HG02938 (cell line): ENCODE data around the gene TMEM250.
"Not testable (repeated sequence)": the region's sequence is repeated elsewhere in the genome, so short reads cannot be mapped to it uniquely, and the experiment has no call there.

Experiments
- ATAC-seq: cut with Tn5 transposase; IDR thresholded peaks from one replicate; pipeline ENCODE4 v1.9.1; 2021; ENCODE audit warnings: mild to moderate bottlenecking, moderate library complexity; ENCODE audit not compliant: unreplicated experiment

Gene TMEM250, protein sequence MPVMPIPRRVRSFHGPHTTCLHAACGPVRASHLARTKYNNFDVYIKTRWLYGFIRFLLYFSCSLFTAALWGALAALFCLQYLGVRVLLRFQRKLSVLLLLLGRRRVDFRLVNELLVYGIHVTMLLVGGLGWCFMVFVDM

DNA sequence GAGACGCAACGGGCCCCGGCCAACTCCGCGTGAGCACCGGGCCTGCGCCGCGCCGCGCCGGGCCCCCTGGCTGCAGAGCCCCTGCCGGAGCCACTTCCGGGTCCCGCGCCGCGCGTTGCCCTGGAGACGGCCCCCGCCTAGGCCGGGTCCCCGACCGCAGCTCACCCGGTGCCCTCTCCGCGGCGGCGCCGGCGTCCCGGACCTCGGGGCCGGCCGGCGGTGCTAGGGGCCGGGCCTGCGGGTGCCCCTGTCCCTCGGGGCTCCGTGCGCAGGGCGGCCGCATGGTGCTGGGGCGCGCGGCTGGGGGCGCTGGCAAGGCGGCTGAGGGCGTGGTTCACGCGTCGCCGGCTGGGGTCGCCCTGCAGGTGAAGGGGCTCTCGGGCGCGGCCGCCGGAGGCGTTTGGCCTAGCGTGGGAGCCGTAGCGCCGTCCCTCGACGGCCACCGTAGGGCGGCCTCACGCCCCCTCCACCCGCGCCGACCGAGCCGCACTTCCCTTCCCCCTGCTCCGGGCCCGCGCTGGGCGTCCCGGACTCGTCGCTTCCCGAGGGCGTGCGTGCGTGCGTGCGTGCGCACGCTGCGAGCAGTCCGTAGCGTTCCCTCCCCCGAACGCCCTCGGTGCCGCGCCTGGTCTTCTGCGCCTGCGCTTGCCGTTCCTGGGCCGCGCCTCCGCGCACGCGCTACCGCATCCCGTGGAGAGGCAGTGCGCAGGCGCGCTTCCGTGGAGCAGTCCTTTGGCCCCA, at the start of gene TMEM250:
Gene TMEM250 (minus strand): TSS at position 556 of the 741 bp plus-strand sequence. CDS start 1,975 bp downstream, outside the sequence.
- ATAC-seq, result peak; percentile 66

DNA sequence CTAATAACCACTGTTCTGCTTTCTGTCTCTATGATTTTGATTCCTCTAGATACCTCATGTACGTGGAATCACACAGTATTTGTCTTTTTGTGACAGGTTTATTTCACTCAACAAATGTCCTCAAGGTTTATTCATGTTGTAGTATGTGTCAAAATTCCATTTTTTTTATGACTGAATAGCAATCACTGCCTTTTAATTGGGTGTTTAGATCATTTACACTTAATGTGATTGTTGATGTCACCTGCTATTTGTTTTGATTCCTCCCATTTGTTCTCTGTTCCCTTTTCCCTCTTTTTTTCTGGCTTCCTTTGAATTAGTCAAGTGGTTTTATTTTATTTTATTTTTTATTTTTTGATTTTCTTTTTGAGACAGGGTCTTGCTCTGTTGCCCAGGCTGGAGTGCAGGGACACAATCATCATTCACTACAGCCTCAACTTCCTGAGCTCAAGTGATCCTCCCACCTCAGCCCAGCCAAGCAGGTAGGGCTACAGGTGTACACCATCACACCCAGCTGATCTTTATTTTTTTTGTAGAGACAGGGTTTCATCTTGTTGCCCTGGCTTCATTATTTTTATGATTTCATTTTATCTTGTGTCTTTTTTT, 44.7 kb upstream of the TMEM250 start:
- ATAC-seq, result no peak

DNA sequence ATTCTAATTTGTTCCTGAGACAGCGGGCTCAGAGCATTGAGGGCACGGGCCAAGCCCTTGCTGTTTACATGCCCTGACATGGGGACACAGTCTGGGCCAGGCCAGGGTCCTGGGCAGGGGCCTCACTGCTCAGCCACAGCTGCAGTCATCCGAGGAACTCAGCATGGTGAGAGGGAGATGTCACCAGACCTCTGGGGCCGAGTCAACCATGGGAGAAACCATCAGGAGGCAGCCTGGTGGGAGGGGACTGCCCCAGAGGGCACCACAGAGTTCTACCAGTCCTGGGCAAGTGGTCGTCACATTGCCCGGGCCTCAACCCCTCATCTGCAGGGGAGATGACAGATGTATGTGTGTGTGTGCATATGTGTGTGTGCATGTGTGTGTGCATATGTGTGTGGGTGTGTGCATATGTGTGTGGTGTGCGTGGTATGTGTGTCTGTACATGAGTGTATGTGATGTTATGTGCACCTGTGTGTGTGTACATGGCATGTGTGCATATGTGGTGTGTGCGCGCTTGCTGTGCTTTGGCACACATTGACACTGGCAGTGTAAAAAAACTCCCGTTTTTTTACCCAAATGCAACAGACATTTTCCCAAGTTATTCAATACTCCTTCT, 42.4 kb upstream of the TMEM250 start:
- no peak for ATAC-seq

DNA sequence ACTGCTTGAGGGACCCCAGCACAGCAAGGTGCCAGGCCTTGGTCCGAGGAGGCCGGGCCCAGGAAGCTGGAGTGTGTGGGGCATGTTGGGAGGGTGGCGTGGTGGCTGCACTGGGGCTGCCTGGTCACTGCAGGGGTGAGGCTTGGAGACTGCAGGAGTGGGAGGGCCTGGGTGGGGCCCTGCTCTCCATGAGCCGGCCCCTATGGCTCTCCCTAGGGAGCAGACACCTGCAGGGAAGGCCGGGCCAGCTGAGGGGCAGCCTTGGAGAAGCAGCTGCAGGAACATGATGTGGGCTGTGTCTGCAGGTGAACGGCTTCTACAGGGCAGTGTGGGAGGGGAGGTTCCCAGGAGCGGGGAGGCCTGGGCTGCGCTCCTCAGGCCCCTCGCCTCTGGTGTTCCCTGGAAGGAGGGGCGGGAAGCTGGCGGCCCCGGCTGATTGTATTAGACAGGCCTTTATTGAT, 41.7 kb upstream of the TMEM250 start:
- ATAC-seq, result no peak

DNA sequence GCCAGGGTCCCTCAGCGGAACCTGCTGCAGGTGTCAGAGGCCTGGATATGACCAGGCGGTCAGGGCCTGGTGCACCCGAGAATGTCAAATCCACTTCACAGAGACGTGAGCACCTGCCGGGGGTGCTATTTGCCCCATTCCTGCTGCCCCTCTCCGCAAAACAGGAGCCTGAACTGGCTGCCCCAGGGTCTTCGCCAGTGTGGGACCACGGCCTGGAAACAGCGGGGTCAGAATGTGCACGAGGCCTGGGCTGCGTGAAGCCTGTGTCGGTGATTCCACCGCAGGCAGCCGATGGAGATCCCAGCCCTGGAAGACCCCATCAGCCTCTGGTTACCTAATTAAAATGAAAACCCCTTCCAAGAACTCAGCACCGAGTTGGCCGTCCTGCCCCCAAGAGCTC, 41.2 kb upstream of the TMEM250 start:
- no peak for ATAC-seq

DNA sequence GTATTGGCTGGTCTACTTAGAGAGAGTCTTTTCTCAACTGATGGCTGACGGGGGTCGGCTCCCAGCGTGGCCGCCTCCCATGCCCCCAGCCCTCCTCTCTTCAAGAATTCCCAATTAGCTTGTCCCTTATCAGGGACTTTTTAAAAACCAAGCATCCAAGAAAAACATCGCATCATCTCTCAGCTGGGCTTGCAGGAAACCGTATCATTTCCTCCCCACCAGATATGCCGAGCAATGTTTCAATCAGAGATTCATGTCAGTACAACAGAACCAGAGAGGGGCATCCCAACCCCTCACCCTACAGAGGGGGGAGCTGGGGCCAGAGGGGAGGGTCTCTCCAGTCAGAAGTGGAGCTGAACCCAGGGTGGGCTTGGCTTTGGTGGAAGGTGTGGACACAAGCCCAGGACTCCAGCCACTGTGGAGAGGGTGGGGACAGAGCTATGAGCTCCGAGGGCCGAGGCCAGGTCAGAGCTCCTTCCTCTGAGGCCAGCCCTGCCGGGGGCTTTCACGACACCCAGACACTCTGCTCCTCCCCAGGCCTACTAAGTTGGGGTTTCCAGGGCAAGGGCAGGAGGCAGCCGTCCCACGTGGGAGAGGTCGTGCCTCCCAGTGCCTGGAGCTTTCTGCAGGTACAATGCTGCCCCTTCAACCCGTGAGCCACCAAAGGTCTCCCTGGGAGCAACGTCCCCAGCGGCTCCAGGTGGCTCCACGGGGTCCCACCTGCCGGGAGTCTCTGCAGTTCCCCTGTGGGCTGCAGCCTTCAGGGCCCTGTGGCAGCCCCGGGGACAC, 39.0 kb upstream of the TMEM250 start:
- ATAC-seq, result no peak

DNA sequence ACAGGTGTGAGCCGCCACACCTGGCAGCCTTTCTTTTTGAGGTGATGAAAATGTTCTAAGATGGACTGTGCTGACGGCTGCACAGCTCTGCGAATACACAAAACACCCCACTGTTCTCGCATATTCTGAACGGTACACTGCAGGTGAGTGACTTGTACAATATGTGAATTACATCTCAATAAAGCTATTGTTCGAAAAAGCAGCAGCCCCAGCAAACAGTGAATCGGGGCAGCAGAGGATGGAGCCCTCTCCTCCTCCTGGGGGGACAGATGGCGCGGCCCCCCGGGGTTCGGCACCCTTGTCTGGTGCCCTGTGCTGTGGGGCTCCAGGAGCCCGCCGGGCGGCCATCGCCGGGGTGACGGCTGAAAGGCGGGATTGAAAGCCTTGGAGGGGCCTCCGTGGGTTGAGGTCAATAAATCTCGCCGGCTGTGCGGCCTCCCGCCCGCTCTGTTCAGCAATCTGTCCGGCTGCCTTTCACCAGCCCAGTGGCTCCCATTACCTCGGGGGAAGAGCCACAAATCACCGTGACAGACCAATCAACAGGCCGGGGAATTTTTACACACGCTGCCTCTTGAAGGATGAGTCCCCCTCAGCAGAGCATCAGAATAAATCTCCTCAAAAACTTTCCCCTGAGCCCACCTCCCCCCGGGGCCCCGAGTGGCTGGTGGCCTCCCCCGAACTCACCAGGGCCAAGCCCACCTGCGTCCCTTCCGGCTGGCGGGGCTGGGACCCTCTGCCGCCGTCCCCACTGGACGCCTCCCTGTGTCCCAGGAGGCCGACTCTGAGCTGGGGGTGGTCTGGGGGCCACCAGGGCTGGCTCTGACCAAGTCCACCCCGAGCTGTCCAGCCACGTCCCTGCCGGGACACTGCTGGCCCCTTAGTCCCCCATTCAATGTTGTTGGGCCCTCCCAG, 37.8 kb upstream of the TMEM250 start:
- ATAC-seq, result no peak

DNA sequence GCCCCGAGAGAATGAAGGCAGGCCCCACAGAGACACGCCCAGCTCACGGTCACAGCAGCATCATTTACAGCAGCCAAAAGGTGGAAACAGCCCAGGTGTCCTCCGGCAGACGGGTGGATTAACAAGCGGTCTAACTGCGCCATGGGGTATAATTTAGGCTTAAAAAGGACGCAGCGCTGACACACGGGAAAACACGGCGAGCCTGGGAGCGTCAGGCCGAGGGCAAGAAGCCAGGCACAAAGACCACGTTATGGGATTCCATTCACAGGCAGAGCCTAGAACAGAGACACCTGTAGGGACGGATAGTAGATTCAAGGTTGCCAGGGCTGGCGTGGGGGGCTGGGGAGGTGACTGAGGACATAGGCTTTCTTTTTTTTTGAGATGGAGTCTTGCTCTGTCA, 36.9 kb upstream of the TMEM250 start:
- no peak for ATAC-seq

DNA sequence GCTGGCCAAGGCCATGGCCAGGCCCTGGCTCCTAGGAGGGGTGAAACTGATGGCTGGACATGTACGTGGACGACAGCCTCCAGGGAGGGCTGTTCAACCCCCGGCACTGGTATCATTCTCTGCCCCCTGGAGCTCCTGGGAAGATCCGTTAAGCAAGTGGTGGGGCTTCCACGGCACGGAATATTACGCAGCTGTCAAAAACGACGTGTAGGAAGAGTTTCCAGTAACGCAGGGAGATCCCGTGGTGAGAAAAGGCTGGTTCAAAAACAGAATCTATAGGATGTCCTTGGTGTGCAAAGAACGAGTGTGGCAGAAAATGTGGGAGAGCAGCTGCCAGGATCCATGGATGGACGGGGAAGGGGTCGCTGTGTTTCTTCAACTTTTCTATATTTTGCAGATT, 36.3 kb upstream of the TMEM250 start:
- no peak for ATAC-seq

DNA sequence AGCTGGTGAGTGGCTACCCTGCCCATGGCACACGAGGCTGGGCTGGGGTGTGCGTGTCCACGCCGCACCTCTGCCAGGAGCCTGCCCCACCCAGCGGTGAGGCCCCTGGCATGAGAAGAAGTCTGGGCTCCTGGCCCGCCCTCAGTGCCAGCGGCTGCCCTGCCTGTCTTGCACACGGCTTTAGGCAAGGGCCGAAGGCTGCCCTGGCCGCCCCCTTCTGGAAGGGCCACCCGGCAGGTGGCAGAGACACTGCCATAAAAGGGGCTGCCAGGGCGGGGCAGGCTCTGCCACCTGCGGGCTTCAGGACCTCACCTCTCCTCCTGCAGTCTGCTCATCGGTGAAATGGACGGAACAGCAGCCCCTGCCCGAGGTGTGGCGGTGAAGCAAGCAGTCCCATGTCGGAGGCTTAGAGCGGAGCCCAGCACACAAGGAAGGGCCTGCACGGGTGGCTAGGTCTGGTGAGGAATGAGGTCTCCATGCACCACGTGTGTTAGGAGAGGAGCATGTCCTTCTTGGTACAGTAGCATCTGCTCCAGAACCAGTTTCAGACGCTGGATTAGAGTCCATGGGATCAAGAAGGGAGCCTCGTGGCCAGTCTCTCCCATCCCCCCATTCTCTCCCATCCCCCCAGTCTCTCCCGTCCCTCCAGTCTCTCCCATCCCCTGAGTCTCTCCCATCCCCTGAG, 34.8 kb upstream of the TMEM250 start:
- no peak for ATAC-seq

DNA sequence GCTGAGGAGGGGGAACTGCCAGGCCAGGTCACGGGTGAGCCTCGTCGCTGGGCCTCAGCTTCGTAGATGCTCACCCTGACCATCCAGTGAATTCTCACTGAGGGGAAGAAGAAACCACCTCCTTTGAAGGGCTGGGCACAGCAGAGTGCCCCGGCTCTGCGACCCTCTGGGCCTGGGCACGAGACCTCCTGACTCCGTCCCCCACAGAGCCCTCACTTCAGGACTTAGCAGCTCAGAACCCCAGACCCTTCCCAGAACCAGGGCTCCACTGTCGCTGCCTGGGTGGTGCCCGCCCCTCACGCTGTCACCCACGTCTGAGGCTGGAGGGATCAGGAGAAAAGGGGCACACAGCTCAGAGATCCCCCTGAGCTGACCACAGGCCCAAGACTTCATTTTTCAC, 34.3 kb upstream of the TMEM250 start:
- no peak for ATAC-seq

DNA sequence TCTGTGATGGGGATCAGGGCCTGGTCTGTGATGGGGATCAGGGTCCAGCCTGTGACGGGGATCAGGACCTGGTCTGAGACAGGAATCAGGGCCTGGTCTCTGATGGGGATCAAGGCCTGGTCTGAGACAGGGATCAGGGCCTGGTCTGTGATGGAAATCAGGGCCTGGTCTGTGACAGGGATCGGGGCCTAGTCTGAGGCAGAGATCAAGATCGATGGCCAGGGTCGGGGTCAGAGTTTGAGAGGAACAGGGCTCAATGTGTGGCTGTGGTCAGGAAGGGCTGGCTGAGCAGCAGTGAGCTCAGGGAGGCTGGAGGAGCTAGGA, 33.8 kb upstream of the TMEM250 start:
- no peak for ATAC-seq

DNA sequence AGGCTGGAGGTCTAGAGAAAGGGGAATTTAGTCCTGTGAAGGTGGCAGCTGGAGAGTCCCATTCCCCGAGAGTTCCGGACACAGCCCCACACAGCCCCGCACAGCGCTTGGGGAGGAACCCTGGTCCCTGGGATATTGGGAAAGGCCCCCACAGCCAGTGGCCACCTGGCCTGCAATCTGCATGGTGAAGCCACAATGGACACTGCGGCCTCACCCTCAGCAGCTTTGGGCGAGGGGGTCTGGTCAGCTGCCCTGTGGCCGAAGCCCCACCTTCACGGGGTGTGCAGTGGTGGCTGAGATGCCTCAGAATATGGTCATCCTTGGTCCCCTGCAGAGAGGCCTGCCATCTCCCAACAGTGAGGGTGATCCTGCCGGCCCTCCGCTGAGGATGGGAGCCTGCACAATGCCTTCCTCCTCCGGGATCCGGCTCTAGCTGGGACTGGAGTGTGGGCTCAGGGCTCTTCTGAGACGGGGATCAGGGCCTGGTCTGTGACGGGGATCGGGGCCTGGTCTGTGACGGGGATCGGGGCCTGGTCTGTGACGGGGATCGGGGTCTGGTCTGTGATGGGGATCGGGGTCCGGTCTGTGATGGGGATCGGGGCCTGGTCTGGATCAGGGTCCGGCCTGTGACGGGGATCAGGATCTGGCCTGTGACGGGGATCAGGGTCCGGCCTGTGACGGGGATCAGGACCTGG, 33.3 kb upstream of the TMEM250 start:
- no peak for ATAC-seq

DNA sequence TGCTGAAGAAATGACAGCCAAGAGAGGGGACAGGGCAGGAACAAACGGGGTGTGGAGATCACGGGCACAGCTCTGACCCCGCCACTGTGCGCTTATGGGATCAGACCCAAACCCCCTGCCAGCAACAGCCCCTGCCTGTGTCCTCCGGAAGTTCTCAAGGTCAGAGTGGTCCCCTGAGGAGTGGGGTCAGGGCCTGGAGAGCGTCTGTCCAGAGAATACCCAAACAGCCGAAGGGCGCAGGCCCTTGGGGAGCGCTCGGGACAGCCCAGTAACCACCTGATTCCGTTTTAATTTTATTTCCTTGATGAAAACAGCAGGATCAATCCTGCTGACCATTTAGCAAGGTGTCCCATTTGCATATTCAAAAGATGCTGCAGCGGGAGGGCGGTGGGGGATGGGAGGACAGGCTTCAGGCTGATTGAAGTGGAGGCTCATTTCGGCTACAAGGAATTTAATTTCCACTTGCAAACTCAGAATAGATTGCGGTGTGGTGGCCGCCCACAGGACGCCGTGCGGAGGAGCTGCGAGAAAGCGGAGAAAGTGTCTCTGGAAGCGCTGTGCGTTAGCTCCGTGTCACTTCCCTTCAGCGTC, 32.6 kb upstream of the TMEM250 start:
- no peak for ATAC-seq

DNA sequence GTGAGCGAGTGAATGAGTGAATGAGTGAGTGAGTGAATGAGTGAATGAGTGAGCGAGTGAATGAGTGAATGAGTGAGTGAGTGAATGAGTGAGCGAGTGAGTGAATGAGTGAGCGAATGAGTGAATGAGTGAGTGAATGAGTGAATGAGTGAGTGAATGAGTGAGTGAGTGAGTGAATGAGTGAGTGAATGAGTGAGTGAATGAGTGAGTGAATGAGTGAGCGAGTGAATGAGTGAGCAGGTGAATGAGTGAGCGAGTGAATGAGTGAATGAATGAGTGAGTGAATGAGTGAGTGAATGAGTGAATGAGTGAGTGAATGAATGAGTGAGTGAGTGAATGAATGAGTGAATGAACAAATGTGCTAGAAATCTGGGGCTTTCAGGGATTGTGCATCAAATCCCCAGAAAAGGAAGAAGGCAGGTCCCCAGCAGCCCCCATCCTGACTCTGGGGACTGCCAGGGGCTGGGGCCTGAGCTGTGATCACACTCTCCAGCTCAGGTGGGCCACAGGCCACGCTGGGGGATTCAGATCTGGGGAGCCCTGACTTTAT, 32.1 kb upstream of the TMEM250 start:
- not testable (repeated sequence) for ATAC-seq

DNA sequence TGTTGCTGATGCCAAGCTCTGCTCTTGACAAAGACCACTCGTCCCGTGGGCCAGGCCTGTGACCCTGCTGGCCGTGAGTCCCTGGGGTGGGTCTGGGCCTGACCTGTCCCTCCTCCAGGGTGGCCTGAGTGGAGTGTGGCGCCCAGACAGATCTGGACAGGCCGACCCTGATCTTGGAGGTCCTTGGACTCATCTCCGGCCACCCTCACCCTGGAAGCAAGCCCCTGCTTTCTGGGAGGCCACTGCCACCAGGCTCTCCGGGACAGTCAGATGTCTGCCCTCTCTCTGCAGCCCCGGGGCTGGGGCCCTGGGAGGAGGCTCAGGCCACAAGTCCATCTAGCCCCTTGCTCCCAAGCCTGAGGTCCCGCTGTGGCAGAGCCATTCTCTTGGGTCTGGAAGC, 31.2 kb upstream of the TMEM250 start:
- ATAC-seq, result no peak

DNA sequence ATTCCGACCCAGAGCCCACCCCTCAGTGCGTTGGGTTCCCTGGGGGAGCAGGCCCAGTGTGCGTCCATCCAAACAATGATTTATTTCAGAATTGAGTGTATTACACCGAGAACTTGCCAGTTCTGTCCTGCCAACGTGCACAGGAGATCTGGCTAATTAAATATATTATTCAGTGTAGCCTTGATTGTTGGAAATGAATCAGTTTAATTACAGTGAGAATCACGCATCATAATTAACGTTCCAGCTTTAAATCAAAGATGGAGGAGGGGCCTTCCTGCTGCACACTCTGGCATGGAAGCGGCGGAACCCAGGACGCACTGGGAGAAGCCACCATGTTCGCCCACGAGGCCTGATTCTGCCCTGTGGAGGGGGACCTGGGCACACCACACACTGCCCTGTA, 30.7 kb upstream of the TMEM250 start:
- no peak for ATAC-seq

DNA sequence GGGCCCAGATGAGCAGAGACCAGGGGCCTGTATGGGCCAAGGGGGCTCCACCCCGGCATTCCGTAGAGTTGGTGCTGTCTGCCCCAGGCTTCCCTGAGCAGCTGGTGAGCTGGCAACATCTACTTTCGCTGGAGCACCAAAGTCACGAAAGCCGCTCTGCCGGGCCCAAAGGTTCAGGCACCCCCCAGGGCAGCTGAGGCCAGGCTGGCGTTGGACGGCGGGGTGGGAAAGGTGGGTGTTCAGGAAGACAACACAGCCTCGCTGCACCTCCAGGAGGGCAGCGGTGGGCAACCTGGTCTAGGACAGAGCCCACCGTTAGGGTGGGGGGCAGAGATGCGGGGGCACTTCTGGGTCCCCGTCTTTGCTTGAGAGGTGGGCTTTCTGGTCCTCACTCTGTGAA, 30.1 kb upstream of the TMEM250 start:
- ATAC-seq, result no peak
